B cell (primary cell): ENCODE data around the gene KRTAP10-3. TPM values are rescaled to one million over a fixed set of nuclear protein-coding genes. Genes with fewer than 3 reads are reported as not detected.

ENCODE experiments used
- ATAC-seq: fragments of 200-7000 bp; cut with Tn5 transposase; one replicate; pipeline ENCODE4 v1.10.0; 2021; ENCODE audit warnings: low read depth, mild to moderate bottlenecking, moderate number of reproducible peaks, moderate library complexity
- CTCF ChIA-PET: fragments of 350-600 bp; sonication (Branson Sonifier 250); formaldehyde crosslinking; loops from one replicate; lab custom pipeline; 2021; ENCODE audit warnings: antibody characterized with exemption, inconsistent platforms; lab: Charles Lee
- POLR2A ChIA-PET: fragments of 350-600 bp; sonication (Branson Sonifier 250); formaldehyde crosslinking; loops from one replicate; lab custom pipeline; 2021; ENCODE audit warnings: antibody characterized with exemption; lab: Charles Lee
- DNase-seq: peaks from one replicate; pipeline ENCODE4 v3.0.0; 2013
- H2AFZ ChIP-seq: 2 replicates; pipeline ENCODE4 v1.6.1; 2012; ENCODE audit warnings: mild to moderate bottlenecking, low read depth, low read length; ENCODE audit not compliant: insufficient read depth, poor library complexity, severe bottlenecking
- H3K27ac ChIP-seq, 2 donors: 1 replicate in 1 of 2; 2 replicates in 1 of 2; pipeline ENCODE4 v1.5.1; 2012 to 2013; ENCODE audit warnings: low read length in 2 of 2, mild to moderate bottlenecking in 2 of 2, moderate library complexity in 1 of 2
- H3K27me3 ChIP-seq, 4 experiments: fragments of 200-600 bp in 1 of 4; sonication (generic) in 1 of 4; replicated peaks in 1 of 4; 1 replicate in 2 of 4; 2 replicates in 2 of 4; pipeline versions ENCODE4 v1.6.1 to v1.7.0; 2013 to 2016; ENCODE audit warnings: low read length in 3 of 4, mild to moderate bottlenecking in 2 of 4, mixed read lengths in 1 of 4, moderate library complexity in 1 of 4; ENCODE audit not compliant: insufficient read depth in 4 of 4, control insufficient read depth in 3 of 4; ENCODE audit errors: control extremely low read depth in 1 of 4
- H3K36me3 ChIP-seq, 2 experiments: replicated peaks in 1 of 2; 1 replicate in 1 of 2; 2 replicates in 1 of 2; pipeline versions ENCODE4 v1.6.1 to v1.7.1; 2013; ENCODE audit warnings: low read length in 1 of 2; ENCODE audit not compliant: insufficient read depth in 2 of 2, control insufficient read depth in 1 of 2; ENCODE audit errors: control extremely low read depth in 1 of 2, extremely low read depth in 1 of 2
- H3K4me1 ChIP-seq, 2 donors: fragments of 200-600 bp in 1 of 2; sonication (generic) in 1 of 2; 1 replicate in 1 of 2; 2 replicates in 1 of 2; pipeline versions ENCODE4 v1.5.1 to v1.6.1; 2013 to 2017; ENCODE audit warnings: low read length in 2 of 2; ENCODE audit not compliant: control insufficient read depth in 2 of 2, insufficient read depth in 2 of 2
- H3K4me2 ChIP-seq: replicated peaks from 2 replicates; pipeline ENCODE3; 2012; ENCODE audit warnings: mild to moderate bottlenecking, low read depth, low read length; ENCODE audit not compliant: poor library complexity, severe bottlenecking
- H3K4me3 ChIP-seq, 5 experiments: fragments of 200-600 bp in 1 of 5; sonication (generic) in 1 of 5; 1 replicate in 3 of 5; 2 replicates in 2 of 5; pipeline versions ENCODE4 v1.5.1 to v1.7.0; 2011 to 2016; ENCODE audit warnings: low read length in 4 of 5, mild to moderate bottlenecking in 4 of 5, low read depth in 2 of 5, control low read depth in 1 of 5, moderate library complexity in 1 of 5; ENCODE audit not compliant: insufficient read depth in 1 of 5; ENCODE audit errors: control extremely low read depth in 1 of 5, extremely low read depth in 1 of 5
- H3K79me2 ChIP-seq: fragments of 200-600 bp; sonication (generic); one replicate; pipeline ENCODE4 v1.6.0; 2016; ENCODE audit warnings: low read length; ENCODE audit not compliant: control insufficient read depth, insufficient read depth
- H3K9ac ChIP-seq: fragments of 200-600 bp; sonication (generic); 2 replicates; pipeline ENCODE4 v1.6.1; 2017; ENCODE audit warnings: mild to moderate bottlenecking, low read length, moderate library complexity
- H3K9me3 ChIP-seq, 3 donors: one replicate each; pipeline versions ENCODE4 v1.6.1 to v1.7.1; 2013; ENCODE audit warnings: low read length in 2 of 3; ENCODE audit not compliant: control insufficient read depth in 2 of 3, insufficient read depth in 1 of 3; ENCODE audit errors: control extremely low read depth in 1 of 3
- H4K20me1 ChIP-seq: 2 replicates; pipeline ENCODE4 v1.6.0; 2012; ENCODE audit warnings: mild to moderate bottlenecking, low read length; ENCODE audit not compliant: insufficient read depth, control insufficient read depth, poor library complexity, severe bottlenecking
- H3K27ac Mint-ChIP-seq: one replicate; pipeline ENCODE4 v1.8.0; 2021; ENCODE audit warnings: mixed read lengths
- H3K27me3 Mint-ChIP-seq: one replicate; pipeline ENCODE4 v1.8.0; 2021; ENCODE audit warnings: mixed read lengths
- H3K4me1 Mint-ChIP-seq: one replicate; pipeline ENCODE4 v1.8.0; 2021; ENCODE audit warnings: mixed read lengths
- H3K4me3 Mint-ChIP-seq: one replicate; pipeline ENCODE4 v1.8.0; 2021; ENCODE audit warnings: mixed read lengths
- H3K9me3 Mint-ChIP-seq: one replicate; pipeline ENCODE4 v1.8.0; 2022; ENCODE audit warnings: mixed read lengths; ENCODE audit not compliant: insufficient read depth
- EZH2 ChIP-seq: IDR thresholded peaks from 2 replicates; pipeline ENCODE4 v1.6.1; 2012; ENCODE audit warnings: borderline replicate concordance, low read depth, mild to moderate bottlenecking, moderate library complexity, low read length; ENCODE audit not compliant: insufficient read depth, poor library complexity, severe bottlenecking
- WGBS: methylation state at CpG from one replicate; pipeline ENCODE4 v1.1.5; 2013; ENCODE audit warnings: missing lambda C conversion rate; ENCODE audit not compliant: insufficient coverage; 5-methylcytosine and 5-hydroxymethylcytosine counted together
- intact Hi-C: fragments of 100-400 bp; cut with micrococcal nuclease; formaldehyde crosslinking; loops from one replicate; pipeline ENCODE4 v1.10.0; 2022
- polyA plus RNA-seq: library from polyadenylated mRNA; depleted of rRNA; stranded (reverse); fragments of >200 nt; gene quantifications from 2 replicates; pipeline ENCODE4 v1.2.3, GENCODE V29; 2012
- total RNA-seq, 2 donors: library from RNA; stranded (reverse); fragments of 120-200 nt in 1 of 2; gene quantifications; 1 replicate in 1 of 2; 2 replicates in 1 of 2; pipeline versions ENCODE4 v1.2.3 to v1.2.4, GENCODE V29; 2013 to 2022
- TF ChIP-seq, protein P1 (sequence below): fragments of 200-600 bp; IDR thresholded peaks from one replicate; pipeline ENCODE4 v1.8.0; 2022; ENCODE audit warnings: antibody characterized with exemption, mild to moderate bottlenecking

The KRTAP10-3 gene
- total and polyA plus RNA-seq, 2 donors (not counting 1 experiment from before 2014, with no cell fraction given), result 0.40 TPM; not detected in 1

DNA sequence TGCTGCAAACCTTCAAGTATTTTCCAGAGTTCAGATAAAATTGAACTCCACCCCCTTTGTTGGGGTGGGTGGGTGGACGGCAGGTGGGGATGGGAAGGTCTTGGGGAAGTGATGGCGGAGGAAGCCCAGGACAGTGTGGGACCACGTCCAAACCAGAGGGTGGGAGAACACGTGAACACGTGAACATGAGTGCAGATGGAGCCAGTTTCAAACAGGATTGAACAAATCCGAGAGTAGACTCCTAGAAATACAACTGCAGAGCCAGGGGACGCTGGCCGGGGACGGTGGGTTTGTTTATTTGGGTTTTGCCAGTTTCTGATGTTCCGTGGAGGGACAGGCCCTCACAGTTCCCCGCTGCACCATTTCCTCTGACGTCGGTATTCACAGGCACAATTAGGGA, 10.2 kb downstream of the KRTAP10-3 start:
- Histone ChIP-seq H2AFZ (no peak overlapping the region), H3K9ac (no peak overlapping the region), H4K20me1 (no peaks in the 10 kb centered on the region), H3K27me3 (peaks cover 0 to 14% (median 2%) of the 10 kb centered on the region in 4 experiments), H3K79me2 (no peaks in the 10 kb centered on the region), H3K27ac (no peak overlapping the region), H3K9me3 (peaks cover 0 to 25% (median 9%) of the 10 kb centered on the region in 3 donors), H3K36me3 (no peaks in the 10 kb centered on the region), H3K4me2 (no peak overlapping the region), H3K4me3 (no peak overlapping the region), H3K4me1 (peaks cover 5 to 7% of the 10 kb centered on the region in 2 donors)
- peaks cover 43% of the 10 kb centered on the region for H3K27me3 Mint-ChIP-seq
- intact Hi-C loops, result no loop called here
- H3K4me1 Mint-ChIP-seq, result peaks cover 8% of the 10 kb centered on the region
- CTCF ChIA-PET, result no interaction called here
- no peak for ATAC-seq
- no peak for DNase-seq
- POLR2A ChIA-PET, result no interaction called here
- WGBS, result 83% methylated on average over 12 of the region's 13 CpGs
- no peak for TF ChIP-seq EZH2
- TF ChIP-seq, protein P1, sequence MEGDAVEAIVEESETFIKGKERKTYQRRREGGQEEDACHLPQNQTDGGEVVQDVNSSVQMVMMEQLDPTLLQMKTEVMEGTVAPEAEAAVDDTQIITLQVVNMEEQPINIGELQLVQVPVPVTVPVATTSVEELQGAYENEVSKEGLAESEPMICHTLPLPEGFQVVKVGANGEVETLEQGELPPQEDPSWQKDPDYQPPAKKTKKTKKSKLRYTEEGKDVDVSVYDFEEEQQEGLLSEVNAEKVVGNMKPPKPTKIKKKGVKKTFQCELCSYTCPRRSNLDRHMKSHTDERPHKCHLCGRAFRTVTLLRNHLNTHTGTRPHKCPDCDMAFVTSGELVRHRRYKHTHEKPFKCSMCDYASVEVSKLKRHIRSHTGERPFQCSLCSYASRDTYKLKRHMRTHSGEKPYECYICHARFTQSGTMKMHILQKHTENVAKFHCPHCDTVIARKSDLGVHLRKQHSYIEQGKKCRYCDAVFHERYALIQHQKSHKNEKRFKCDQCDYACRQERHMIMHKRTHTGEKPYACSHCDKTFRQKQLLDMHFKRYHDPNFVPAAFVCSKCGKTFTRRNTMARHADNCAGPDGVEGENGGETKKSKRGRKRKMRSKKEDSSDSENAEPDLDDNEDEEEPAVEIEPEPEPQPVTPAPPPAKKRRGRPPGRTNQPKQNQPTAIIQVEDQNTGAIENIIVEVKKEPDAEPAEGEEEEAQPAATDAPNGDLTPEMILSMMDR, result no peak
- no peak overlapping the region for H3K27ac Mint-ChIP-seq
- peaks cover 6% of the 10 kb centered on the region for H3K9me3 Mint-ChIP-seq
- H3K4me3 Mint-ChIP-seq, result no peak overlapping the region

DNA sequence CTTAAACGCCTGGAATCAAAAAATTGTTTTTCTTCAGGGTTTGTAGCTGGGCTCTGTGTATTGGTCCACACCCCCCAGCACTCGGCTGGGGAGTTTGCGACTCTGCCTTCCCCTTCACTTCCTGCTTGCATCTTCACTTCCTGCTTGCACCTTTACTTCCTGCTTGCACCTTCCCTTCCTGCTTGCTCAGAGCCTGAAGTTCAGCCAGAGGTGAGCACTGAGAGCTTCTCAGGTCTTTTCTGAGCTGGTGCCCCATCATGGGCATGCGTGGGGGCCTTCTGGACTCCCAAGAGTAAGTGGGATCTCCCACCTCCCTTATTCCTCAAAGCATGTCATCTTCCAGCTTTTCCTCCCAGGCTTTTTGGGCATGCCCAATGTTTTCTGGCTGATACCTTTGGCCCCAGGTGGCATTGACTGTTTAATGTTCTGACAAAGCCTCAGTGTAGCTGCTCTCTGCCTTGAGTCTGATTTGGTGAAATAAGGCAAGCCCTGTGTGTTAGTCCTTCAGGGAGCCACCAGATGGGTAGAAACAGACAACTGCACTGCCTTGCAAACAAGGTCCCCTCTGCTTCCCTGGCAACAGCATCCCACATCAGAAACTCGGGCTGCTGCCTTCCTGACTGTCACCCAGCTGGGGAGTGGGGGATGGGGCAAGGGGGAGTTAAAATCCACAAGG, 10.8 kb downstream of the KRTAP10-3 start:
- Histone ChIP-seq H3K79me2 (no peaks in the 10 kb centered on the region), H3K4me3 (peak overlapping the region in 1 of 5 experiments; percentile 1), H2AFZ (peak overlapping the region; percentile 69), H3K27ac (no peak overlapping the region), H4K20me1 (no peaks in the 10 kb centered on the region), H3K27me3 (peaks cover 0 to 14% (median 2%) of the 10 kb centered on the region in 4 experiments), H3K36me3 (no peaks in the 10 kb centered on the region), H3K9me3 (peaks cover 0 to 25% (median 9%) of the 10 kb centered on the region in 3 donors), H3K4me2 (peak overlapping the region; percentile 10), H3K9ac (no peak overlapping the region), H3K4me1 (peaks cover 5 to 7% of the 10 kb centered on the region in 2 donors)
- intact Hi-C loops, result no loop called here
- Mint-ChIP-seq H3K27ac (no peak overlapping the region), H3K27me3 (peaks cover 37% of the 10 kb centered on the region), H3K4me3 (no peak overlapping the region), H3K9me3 (peaks cover 6% of the 10 kb centered on the region), H3K4me1 (peaks cover 8% of the 10 kb centered on the region)
- no peak for ATAC-seq
- TF ChIP-seq, protein P1, result no peak
- no peak for TF ChIP-seq EZH2
- 34% methylated on average over 3 of the region's 5 CpGs for WGBS
- no peak for DNase-seq
- POLR2A ChIA-PET, result no interaction called here
- CTCF ChIA-PET, result no interaction called here
